Measurements from ENCODE around the gene TEX48.

TEX48 gene

DNA sequence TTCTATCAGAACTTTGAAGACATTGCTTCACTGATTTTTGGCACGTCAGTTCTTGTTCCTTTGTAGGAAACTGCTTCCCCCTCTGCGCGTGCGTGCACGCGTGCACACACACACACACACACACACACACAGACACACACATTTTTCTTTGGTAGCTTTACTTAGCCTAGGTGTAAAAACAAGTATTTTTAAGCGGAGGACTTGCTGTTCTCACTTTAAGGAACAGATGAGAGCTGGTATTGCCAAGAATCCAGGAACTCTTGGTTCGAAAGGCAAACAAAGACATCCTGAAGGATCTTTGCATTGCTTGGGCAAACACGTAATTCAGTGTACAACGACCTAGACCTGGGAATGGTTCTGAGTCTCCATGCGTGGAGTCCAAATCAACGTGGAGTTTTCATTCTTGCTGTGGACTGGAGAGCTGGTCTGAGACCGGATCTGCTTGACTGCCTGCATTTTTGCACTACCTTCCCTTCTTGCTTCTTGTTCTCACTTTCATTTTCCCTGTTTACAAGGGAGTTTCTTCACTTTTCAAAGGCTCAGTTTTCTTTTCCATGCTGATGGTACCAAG, 62.7 kb downstream of the TEX48 start:
- DNase-seq = no peak

DNA sequence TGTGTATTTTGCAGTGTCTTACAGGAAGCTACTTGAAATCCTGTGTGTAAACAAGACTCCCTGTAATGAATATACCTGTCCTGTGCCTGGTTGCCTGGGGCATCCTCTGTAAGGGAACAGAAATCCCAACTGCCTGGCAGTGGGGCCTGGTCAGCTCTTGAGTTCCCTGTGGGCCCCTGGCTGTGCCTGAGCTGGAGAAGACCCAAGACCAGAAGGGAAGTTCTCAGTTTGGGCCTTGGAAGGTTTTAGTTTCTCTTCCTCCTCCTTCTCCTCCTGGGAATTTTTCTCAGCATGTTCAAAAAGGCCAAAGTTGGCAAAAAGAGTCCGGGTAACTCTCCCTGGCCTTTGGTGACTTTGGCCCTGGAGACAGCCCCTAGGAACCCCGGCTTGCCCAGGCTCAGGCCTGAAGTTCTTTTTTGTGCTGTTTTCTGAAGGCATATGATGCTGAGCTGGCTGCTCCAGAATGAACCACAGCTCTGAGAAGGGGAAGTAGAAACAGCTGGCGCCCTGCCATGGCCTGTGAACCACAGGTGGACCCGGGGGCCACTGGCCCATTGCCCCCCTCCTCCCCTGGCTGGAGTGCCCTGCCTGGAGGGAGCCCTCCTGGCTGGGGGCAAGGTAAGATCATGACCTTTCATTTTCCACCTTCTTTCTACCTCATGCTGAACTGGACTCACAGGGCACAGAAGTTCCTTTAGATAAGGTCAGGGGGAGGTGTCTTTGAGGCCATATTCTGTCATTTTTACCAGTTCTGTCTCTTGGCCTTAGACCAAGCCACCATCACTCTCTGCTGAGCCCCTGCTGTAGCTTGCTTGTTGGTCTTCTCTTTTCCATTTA, 65.1 kb downstream of the TEX48 start:
- no peak for DNase-seq
